Suprapubic skin (tissue), 4 donors: ENCODE data around the gene LZTR1. TPM values are rescaled to one million over a fixed set of nuclear protein-coding genes. Genes with fewer than 3 reads are reported as not detected.

Source experiments
- DNase-seq, 2 donors: peaks; one replicate each; pipeline ENCODE4 v3.0.0-alpha.2; 2019; ENCODE audit warnings: low spot score in 2 of 2
- H3K27ac ChIP-seq: fragments of 200-600 bp; sonication (generic); one replicate; pipeline ENCODE4 v1.5.1; 2019
- H3K27me3 ChIP-seq: fragments of 200-600 bp; sonication (generic); one replicate; pipeline ENCODE4 v1.5.1; 2019
- H3K36me3 ChIP-seq: fragments of 200-600 bp; sonication (generic); one replicate; pipeline ENCODE4 v1.5.1; 2019
- H3K4me1 ChIP-seq: fragments of 200-600 bp; sonication (generic); one replicate; pipeline ENCODE4 v1.5.1; 2019
- H3K4me3 ChIP-seq: fragments of 200-600 bp; sonication (generic); one replicate; pipeline ENCODE4 v1.5.1; 2019; ENCODE audit warnings: mild to moderate bottlenecking
- H3K9me3 ChIP-seq: fragments of 200-600 bp; sonication (generic); one replicate; pipeline ENCODE4 v1.5.1; 2019
- EP300 ChIP-seq: sonication (generic); formaldehyde crosslinking; IDR thresholded peaks from one replicate; pipeline ENCODE4 v1.6.1; 2017; ENCODE audit warnings: antibody characterized with exemption
- POLR2A ChIP-seq, 2 donors: fragments of 450-650 bp; IDR thresholded peaks; one replicate each; pipeline ENCODE4 v1.6.1; 2017; ENCODE audit warnings: antibody characterized with exemption in 2 of 2, mild to moderate bottlenecking in 2 of 2, moderate library complexity in 2 of 2
- POLR2AphosphoS5 ChIP-seq, 3 donors: sonication (generic); formaldehyde crosslinking; IDR thresholded peaks; one replicate each; pipeline ENCODE4 v1.6.1; 2017; ENCODE audit warnings: antibody characterized with exemption in 3 of 3
- WGBS: methylation state at CpG from one replicate; pipeline ENCODE4 v1.1.5; 2018; 5-methylcytosine and 5-hydroxymethylcytosine counted together
- total RNA-seq, 4 donors: library from RNA; depleted of rRNA; stranded (reverse); fragments of >200 nt; gene quantifications; one replicate each; pipeline ENCODE4 v1.1.0, GENCODE V29; 2016
- TF ChIP-seq, protein P1 (sequence below), 2 donors: fragments of 200-600 bp in 1 of 2; fragments of 450-650 bp in 1 of 2; sonication (generic) in 1 of 2; IDR thresholded peaks; one replicate each; pipeline ENCODE4 v1.5.1; 2016 to 2019; ENCODE audit warnings: antibody characterized with exemption in 2 of 2, mild to moderate bottlenecking in 1 of 2, moderate library complexity in 1 of 2

LZTR1 gene
- total RNA-seq, 4 donors from 2014 or later: 29.3 to 75.6 (median 46.9) TPM

DNA sequence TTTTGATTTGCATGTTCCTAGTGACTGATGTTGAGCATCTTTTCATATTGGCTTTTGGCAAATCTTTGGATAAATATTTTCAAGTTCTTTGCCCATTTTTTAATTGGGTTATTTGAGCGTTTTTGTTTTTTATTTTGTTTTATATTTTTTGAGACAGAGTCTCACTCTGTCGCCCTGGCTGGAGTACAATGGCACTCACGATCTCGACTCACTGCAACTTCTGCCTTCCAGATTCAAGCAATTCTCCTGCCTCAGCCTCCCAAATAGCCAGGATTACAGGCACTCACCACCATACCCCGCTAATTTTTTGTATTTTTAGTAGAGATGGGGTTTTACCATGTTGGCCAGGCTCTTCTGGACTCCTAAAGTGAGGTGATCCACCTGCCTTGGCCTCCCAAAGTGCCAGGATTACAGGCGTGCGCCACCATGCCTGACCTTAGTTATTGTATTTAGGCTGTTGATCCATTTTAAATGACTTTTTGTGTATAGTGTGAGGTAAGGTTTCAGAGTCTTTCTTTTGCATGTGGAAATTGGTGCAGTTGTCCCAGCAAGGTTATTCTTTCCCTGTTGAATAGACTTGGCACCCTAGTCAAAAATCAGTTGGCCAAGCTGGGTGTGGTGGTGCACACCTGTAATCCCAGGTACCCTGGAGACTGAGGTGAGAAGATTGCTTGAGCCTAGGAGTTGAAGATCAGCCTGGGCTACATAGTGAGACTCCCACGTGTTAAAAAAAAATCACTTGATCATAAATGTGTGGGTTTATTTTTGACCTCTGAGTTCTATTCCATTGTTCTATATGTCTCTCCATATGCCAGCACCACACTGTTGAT lies 38.8 kb upstream of the LZTR1 start:
- no peaks in the 10 kb centered on the region for H3K36me3 ChIP-seq
- TF ChIP-seq POLR2AphosphoS5 (IDR thresholded peaks at IDR 0.05): no peak
- no peak for TF ChIP-seq POLR2A (IDR thresholded peaks at IDR 0.05)
- TF ChIP-seq, protein P1, sequence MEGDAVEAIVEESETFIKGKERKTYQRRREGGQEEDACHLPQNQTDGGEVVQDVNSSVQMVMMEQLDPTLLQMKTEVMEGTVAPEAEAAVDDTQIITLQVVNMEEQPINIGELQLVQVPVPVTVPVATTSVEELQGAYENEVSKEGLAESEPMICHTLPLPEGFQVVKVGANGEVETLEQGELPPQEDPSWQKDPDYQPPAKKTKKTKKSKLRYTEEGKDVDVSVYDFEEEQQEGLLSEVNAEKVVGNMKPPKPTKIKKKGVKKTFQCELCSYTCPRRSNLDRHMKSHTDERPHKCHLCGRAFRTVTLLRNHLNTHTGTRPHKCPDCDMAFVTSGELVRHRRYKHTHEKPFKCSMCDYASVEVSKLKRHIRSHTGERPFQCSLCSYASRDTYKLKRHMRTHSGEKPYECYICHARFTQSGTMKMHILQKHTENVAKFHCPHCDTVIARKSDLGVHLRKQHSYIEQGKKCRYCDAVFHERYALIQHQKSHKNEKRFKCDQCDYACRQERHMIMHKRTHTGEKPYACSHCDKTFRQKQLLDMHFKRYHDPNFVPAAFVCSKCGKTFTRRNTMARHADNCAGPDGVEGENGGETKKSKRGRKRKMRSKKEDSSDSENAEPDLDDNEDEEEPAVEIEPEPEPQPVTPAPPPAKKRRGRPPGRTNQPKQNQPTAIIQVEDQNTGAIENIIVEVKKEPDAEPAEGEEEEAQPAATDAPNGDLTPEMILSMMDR (IDR thresholded peaks at IDR 0.05): no peak
- no peak for TF ChIP-seq EP300
- no peaks in the 10 kb centered on the region for H3K9me3 ChIP-seq
- H3K4me3 ChIP-seq: no peak overlapping the region
- DNase-seq: peak in 1 of 2 donors; percentile 17
- 89% methylated on average over 8 of the region's 8 CpGs for WGBS
- H3K27ac ChIP-seq: no peak overlapping the region
- no peaks in the 10 kb centered on the region for H3K27me3 ChIP-seq
- peaks cover 46% of the 10 kb centered on the region for H3K4me1 ChIP-seq

DNA sequence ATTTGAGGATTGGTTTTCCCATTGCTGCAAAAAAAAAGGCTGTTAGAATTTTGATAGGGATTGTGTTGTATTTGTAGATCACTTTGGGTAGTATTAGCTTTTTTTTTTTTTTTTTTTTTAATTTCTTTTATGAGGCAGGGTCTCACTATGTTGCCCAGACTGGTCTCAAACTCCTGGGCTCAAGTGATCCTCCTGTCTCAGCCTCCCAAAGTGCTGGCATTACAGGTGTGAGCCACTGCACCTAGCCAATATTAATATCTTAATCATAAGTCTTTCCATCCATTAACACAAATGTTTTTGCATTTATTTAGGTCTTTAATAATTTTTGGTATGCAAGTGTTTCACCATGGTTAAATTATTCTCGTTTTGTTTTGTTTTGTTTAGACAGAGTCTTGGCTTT lies 38.1 kb upstream of the LZTR1 start:
- TF ChIP-seq, protein P1 (IDR thresholded peaks at IDR 0.05): no peak
- TF ChIP-seq POLR2AphosphoS5 (IDR thresholded peaks at IDR 0.05) (no peak), EP300 (no peak), POLR2A (IDR thresholded peaks at IDR 0.05) (no peak)
- no peaks in the 10 kb centered on the region for H3K36me3 ChIP-seq
- H3K4me1 ChIP-seq: peaks cover 41% of the 10 kb centered on the region
- H3K9me3 ChIP-seq: no peaks in the 10 kb centered on the region
- DNase-seq: no peak
- H3K27me3 ChIP-seq: no peaks in the 10 kb centered on the region
- no peak overlapping the region for H3K4me3 ChIP-seq
- H3K27ac ChIP-seq: no peak overlapping the region
- WGBS: 50% methylated on average over 1 of the region's 1 CpG

DNA sequence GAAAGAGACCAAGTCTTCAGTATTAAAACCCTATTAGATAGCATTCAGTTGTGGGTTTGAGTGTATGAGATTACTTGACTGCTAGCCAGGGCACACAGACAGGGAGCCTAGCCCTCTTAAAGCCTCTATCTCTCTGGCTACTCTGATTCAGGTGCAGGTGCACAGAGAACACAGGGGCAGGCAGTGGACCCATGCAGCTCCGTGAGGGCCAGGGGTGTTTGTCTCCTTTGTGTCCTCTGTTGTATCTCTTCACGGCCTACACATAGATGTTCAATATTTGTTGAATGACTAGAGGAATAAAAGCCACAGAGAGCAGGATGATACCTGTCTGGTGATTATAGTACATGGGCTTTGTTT lies 36.5 kb upstream of the LZTR1 start:
- WGBS: 100% methylated on average over 2 of the region's 2 CpGs
- TF ChIP-seq POLR2AphosphoS5 (IDR thresholded peaks at IDR 0.05): no peak
- TF ChIP-seq, protein P1 (IDR thresholded peaks at IDR 0.05): no peak
- no peak for TF ChIP-seq POLR2A (IDR thresholded peaks at IDR 0.05)
- TF ChIP-seq EP300: no peak
- DNase-seq: no peak
- peaks cover 34% of the 10 kb centered on the region for H3K4me1 ChIP-seq
- no peaks in the 10 kb centered on the region for H3K9me3 ChIP-seq
- H3K27ac ChIP-seq: no peak overlapping the region
- no peak overlapping the region for H3K4me3 ChIP-seq
- H3K36me3 ChIP-seq: peaks cover 10% of the 10 kb centered on the region
- H3K27me3 ChIP-seq: no peaks in the 10 kb centered on the region

DNA sequence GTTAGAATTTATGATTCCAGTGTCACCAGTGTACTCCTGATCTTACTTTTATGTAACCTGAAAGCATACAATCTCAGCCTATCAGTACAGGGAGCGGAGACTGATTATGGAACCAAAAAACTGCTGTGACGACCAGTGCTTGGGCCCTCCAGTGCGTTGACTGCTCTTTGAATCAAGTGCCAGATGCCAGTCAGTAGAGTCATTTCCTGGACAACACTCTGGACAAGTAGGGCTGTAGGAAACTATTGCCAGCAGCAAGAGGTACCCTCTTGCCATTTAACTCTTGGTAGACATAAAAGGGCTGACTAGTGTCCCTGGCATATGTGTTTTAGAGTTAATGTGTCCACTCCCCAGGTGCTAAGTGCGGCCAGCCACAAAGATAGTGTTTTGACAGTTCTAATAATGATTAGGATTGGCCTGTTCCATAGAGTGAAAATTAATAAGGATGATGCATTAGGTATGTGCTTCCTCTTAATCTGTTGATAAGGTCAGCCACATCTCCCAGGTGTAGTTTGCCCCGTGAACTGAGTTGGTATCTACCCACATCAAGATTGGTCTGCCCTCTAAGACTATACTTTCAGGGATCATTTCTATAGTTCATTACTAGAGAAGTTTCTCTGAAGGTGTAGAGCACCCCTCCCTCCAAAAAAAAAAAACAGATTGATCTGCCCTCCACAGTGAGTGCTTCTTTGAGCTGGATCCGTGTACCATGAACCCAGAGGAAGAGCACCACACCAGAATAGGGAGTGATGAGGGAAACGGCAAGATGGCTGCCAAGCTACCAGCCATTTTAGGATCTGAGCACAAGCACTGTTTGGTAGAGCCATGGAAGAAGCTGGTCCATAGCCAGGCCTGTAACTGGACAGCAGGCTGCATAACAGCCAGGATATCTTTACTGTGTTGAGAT lies 35.8 kb upstream of the LZTR1 start:
- 85% methylated on average over 7 of the region's 7 CpGs for WGBS
- Histone ChIP-seq H3K27ac (no peak overlapping the region), H3K27me3 (no peaks in the 10 kb centered on the region), H3K4me1 (peaks cover 38% of the 10 kb centered on the region), H3K36me3 (peaks cover 18% of the 10 kb centered on the region), H3K4me3 (no peak overlapping the region), H3K9me3 (no peaks in the 10 kb centered on the region)
- no peak for DNase-seq
- TF ChIP-seq EP300 (no peak), POLR2AphosphoS5 (IDR thresholded peaks at IDR 0.05) (no peak), POLR2A (IDR thresholded peaks at IDR 0.05) (no peak)
- TF ChIP-seq, protein P1 (IDR thresholded peaks at IDR 0.05): no peak

DNA sequence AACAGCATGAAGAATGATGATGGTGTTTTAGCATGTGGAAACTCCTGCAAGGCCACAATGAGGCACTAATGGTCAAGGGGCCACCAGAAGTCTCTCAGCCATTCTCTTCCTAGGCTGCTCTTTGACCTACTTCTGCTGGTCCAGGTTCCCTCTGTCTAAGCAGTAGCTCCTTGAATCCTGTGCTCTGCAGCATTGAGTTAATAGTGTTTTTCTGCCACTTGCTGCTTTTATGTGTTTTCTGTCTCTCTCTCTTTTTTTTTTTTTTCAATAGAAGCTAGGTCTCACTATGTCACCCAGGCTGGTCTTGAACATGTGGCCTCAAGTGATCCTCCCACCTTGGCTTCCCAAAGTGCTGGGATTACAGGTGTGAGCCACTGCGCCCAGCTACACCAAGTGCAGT lies 35.1 kb upstream of the LZTR1 start:
- TF ChIP-seq EP300 (no peak), POLR2AphosphoS5 (IDR thresholded peaks at IDR 0.05) (no peak), POLR2A (IDR thresholded peaks at IDR 0.05) (no peak)
- TF ChIP-seq, protein P1 (IDR thresholded peaks at IDR 0.05): no peak
- H3K36me3 ChIP-seq: peaks cover 25% of the 10 kb centered on the region
- WGBS: 100% methylated on average over 1 of the region's 1 CpG
- H3K27me3 ChIP-seq: no peaks in the 10 kb centered on the region
- DNase-seq: no peak
- H3K4me3 ChIP-seq: no peak overlapping the region
- H3K9me3 ChIP-seq: no peaks in the 10 kb centered on the region
- H3K4me1 ChIP-seq: peaks cover 38% of the 10 kb centered on the region
- no peak overlapping the region for H3K27ac ChIP-seq
